ENCODE results near the gene LTBP3. TPM values are rescaled to one million over a fixed set of nuclear protein-coding genes. Genes with fewer than 3 reads are reported as not detected.
A peak's percentile ranks its signal among the peaks of the same experiment; 100 is the strongest.

Gene LTBP3
- total and polyA plus RNA-seq, 2 of the 13 experiments (the other 11 are each of a cell fraction or from before 2014, with no cell fraction given), result 12.2 to 68.1 TPM

DNA sequence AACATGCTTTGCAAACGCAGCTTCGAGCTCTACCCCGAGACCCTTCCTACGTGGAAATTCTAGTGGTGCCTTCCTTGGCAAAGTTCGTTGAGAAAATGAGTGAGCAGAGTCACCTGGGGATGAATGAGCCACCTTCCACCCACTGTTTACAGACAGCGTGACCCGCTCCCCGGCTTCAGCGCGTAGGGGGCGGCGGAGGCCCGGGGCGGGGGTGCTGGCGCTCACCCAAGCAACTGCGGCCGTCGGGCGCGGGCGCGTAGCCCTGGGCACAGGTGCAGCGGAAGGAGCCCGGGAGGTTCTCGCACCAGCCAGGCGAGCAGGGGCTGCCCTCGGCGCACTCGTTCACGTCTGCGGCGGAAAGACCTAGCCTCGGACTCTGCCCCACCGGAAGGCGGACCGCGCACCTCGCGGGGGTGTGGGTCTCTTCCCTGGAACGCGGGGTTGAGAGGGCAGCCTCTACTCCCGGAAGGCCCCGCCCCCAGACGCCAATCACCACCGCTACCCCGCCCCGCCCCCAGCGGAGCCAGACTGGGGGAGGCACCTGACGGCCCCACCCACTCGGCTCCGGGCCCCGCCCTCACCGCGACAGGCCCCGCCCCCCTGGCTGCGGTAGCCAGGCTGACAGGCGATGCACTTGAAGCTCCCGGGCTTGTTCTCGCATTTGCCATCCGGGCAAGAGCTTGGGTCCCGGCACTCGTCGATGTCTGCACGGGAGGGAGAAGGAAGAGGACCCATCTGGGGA lies 11.8 kb downstream of the LTBP3 start (continued):
- TF ChIP-seq, protein P1, sequence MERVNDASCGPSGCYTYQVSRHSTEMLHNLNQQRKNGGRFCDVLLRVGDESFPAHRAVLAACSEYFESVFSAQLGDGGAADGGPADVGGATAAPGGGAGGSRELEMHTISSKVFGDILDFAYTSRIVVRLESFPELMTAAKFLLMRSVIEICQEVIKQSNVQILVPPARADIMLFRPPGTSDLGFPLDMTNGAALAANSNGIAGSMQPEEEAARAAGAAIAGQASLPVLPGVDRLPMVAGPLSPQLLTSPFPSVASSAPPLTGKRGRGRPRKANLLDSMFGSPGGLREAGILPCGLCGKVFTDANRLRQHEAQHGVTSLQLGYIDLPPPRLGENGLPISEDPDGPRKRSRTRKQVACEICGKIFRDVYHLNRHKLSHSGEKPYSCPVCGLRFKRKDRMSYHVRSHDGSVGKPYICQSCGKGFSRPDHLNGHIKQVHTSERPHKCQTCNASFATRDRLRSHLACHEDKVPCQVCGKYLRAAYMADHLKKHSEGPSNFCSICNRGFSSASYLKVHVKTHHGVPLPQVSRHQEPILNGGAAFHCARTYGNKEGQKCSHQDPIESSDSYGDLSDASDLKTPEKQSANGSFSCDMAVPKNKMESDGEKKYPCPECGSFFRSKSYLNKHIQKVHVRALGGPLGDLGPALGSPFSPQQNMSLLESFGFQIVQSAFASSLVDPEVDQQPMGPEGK (CRISPR knock-in tag; IDR thresholded peaks at IDR 0.05), result peak; percentile 70
- no peak for TF ChIP-seq ZNF44 (CRISPR knock-in tag; IDR thresholded peaks at IDR 0.05)
- TF ChIP-seq KAT8 (CRISPR knock-in tag; IDR thresholded peaks at IDR 0.05), result peak; percentile 54; the same call in 1 of the 2 replicates
- TF ChIP-seq AHR (CRISPR knock-in tag; IDR thresholded peaks at IDR 0.05), result no peak
- TF ChIP-seq, protein P2, sequence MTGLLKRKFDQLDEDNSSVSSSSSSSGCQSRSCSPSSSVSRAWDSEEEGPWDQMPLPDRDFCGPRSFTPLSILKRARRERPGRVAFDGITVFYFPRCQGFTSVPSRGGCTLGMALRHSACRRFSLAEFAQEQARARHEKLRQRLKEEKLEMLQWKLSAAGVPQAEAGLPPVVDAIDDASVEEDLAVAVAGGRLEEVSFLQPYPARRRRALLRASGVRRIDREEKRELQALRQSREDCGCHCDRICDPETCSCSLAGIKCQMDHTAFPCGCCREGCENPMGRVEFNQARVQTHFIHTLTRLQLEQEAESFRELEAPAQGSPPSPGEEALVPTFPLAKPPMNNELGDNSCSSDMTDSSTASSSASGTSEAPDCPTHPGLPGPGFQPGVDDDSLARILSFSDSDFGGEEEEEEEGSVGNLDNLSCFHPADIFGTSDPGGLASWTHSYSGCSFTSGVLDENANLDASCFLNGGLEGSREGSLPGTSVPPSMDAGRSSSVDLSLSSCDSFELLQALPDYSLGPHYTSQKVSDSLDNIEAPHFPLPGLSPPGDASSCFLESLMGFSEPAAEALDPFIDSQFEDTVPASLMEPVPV (CRISPR knock-in tag; IDR thresholded peaks at IDR 0.05), result no peak
- TF ChIP-seq, protein P3, sequence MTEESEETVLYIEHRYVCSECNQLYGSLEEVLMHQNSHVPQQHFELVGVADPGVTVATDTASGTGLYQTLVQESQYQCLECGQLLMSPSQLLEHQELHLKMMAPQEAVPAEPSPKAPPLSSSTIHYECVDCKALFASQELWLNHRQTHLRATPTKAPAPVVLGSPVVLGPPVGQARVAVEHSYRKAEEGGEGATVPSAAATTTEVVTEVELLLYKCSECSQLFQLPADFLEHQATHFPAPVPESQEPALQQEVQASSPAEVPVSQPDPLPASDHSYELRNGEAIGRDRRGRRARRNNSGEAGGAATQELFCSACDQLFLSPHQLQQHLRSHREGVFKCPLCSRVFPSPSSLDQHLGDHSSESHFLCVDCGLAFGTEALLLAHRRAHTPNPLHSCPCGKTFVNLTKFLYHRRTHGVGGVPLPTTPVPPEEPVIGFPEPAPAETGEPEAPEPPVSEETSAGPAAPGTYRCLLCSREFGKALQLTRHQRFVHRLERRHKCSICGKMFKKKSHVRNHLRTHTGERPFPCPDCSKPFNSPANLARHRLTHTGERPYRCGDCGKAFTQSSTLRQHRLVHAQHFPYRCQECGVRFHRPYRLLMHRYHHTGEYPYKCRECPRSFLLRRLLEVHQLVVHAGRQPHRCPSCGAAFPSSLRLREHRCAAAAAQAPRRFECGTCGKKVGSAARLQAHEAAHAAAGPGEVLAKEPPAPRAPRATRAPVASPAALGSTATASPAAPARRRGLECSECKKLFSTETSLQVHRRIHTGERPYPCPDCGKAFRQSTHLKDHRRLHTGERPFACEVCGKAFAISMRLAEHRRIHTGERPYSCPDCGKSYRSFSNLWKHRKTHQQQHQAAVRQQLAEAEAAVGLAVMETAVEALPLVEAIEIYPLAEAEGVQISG (CRISPR knock-in tag; IDR thresholded peaks at IDR 0.05), result peak; percentile 53; the same call in 1 of the 2 replicates
- no peak for TF ChIP-seq HNRNPL (IDR thresholded peaks at IDR 0.05; ENCODE audit: low read depth, low read length)
- TF ChIP-seq RFXAP (CRISPR knock-in tag; IDR thresholded peaks at IDR 0.05; ENCODE audit: borderline replicate concordance), result no peak
- TF ChIP-seq, protein P4, sequence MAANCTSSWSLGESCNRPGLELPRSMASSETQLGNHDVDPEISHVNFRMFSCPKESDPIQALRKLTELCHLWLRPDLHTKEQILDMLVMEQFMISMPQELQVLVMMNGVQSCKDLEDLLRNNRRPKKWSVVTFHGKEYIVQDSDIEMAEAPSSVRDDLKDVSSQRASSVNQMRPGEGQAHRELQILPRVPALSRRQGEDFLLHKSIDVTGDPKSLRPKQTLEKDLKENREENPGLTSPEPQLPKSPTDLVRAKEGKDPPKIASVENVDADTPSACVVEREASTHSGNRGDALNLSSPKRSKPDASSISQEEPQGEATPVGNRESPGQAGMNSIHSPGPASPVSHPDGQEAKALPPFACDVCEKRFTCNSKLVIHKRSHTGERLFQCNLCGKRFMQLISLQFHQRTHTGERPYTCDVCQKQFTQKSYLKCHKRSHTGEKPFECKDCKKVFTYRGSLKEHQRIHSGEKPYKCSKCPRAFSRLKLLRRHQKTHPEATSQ (CRISPR knock-in tag; IDR thresholded peaks at IDR 0.05; ENCODE audit: borderline replicate concordance), result no peak
- TF ChIP-seq, protein P5, sequence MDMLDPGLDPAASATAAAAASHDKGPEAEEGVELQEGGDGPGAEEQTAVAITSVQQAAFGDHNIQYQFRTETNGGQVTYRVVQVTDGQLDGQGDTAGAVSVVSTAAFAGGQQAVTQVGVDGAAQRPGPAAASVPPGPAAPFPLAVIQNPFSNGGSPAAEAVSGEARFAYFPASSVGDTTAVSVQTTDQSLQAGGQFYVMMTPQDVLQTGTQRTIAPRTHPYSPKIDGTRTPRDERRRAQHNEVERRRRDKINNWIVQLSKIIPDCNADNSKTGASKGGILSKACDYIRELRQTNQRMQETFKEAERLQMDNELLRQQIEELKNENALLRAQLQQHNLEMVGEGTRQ (IDR thresholded peaks at IDR 0.05; ENCODE audit: low read depth, low read length), result no peak
- TF ChIP-seq, protein P5 (CRISPR knock-in tag; IDR thresholded peaks at IDR 0.05; ENCODE audit: borderline replicate concordance), result no peak
- TF ChIP-seq SIN3B (IDR thresholded peaks at IDR 0.05; ENCODE audit: low read length), result no peak
- no peak for TF ChIP-seq ONECUT2 (CRISPR knock-in tag; IDR thresholded peaks at IDR 0.05)
- peak; percentile 70 for TF ChIP-seq GATAD1 (CRISPR knock-in tag; IDR thresholded peaks at IDR 0.05)
- no peak for TF ChIP-seq KLF13 (CRISPR knock-in tag; IDR thresholded peaks at IDR 0.05)
- TF ChIP-seq, protein P6, sequence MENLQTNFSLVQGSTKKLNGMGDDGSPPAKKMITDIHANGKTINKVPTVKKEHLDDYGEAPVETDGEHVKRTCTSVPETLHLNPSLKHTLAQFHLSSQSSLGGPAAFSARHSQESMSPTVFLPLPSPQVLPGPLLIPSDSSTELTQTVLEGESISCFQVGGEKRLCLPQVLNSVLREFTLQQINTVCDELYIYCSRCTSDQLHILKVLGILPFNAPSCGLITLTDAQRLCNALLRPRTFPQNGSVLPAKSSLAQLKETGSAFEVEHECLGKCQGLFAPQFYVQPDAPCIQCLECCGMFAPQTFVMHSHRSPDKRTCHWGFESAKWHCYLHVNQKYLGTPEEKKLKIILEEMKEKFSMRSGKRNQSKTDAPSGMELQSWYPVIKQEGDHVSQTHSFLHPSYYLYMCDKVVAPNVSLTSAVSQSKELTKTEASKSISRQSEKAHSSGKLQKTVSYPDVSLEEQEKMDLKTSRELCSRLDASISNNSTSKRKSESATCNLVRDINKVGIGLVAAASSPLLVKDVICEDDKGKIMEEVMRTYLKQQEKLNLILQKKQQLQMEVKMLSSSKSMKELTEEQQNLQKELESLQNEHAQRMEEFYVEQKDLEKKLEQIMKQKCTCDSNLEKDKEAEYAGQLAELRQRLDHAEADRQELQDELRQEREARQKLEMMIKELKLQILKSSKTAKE (CRISPR knock-in tag; IDR thresholded peaks at IDR 0.05; ENCODE audit: borderline replicate concordance), result peak; percentile 44; the same call in 1 of the 2 replicates
